Sigmoid colon (tissue), 4 donors: ENCODE data around the gene CCDC59.

ENCODE experiments used
- CTCF ChIP-seq, 4 experiments: fragments of 450-650 bp in 3 of 4; fragments of 200-600 bp in 1 of 4; IDR thresholded peaks; one replicate each; pipeline ENCODE4 v1.5.1; 2016 to 2019; ENCODE audit warnings: antibody characterized with exemption in 4 of 4, mild to moderate bottlenecking in 3 of 4, moderate library complexity in 2 of 4
- EP300 ChIP-seq, 4 donors: sonication (generic); formaldehyde crosslinking; IDR thresholded peaks; one replicate each; pipeline ENCODE4 v1.6.1; 2017; ENCODE audit warnings: antibody characterized with exemption in 4 of 4
- POLR2A ChIP-seq, 2 donors: fragments of 450-650 bp; IDR thresholded peaks; one replicate each; pipeline ENCODE4 v1.6.1; 2016; ENCODE audit warnings: antibody characterized with exemption in 2 of 2, mild to moderate bottlenecking in 2 of 2, moderate library complexity in 2 of 2
- POLR2AphosphoS5 ChIP-seq, 4 donors: sonication (generic); formaldehyde crosslinking; IDR thresholded peaks; one replicate each; pipeline ENCODE4 v1.6.1; 2017; ENCODE audit warnings: antibody characterized with exemption in 4 of 4

DNA sequence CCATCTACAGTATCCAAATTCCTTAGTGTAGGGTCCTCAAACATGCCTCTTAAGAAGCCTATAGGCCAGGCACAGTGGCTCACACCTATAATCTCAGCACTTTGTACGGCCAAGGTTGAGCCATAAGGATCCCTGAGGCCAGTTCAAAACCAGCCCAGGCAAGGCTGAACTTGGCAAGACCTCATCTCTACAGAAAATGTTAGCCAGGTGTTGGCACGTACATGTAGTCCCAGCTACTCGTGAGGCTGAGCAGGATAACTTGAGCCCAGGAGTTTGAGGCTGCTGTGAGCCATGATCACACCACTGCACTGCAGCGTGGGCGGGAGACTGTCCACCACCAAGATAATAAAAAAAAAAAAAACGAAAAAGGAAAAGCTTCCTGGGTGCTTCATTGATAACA lies 6.8 kb downstream of the CCDC59 start:
- TF ChIP-seq CTCF (IDR thresholded peaks at IDR 0.05), result no peak
- no peak for TF ChIP-seq POLR2AphosphoS5 (IDR thresholded peaks at IDR 0.05)
- TF ChIP-seq POLR2A (IDR thresholded peaks at IDR 0.05), result no peak
- no peak for TF ChIP-seq EP300 (IDR thresholded peaks at IDR 0.05)
